COR-L47 (cell line): ENCODE results near the gene KRTAP10-4.
"Not testable (repeated sequence)": the region's sequence is repeated elsewhere in the genome, so short reads cannot be mapped to it uniquely, and the experiment has no call there.

Source experiments
- DNase-seq: peaks from one replicate; lab custom pipeline; 2025; lab: John Stamatoyannopoulos, UW

Gene KRTAP10-4

GRCh38 chr21:44599264-44600029 lies 25.9 kb downstream of the KRTAP10-4 start:
- DNase-seq: no peak

GRCh38 chr21:44600118-44600978 lies 26.8 kb downstream of the KRTAP10-4 start, which contains the start of gene KRTAP10-7:
Gene KRTAP10-7, plus strand, starts transcription at chr21:44600597. Its CDS starts 25 bp downstream, at chr21:44600622.
- DNase-seq: not testable (repeated sequence)

- DNase-seq: not testable (repeated sequence)
Observed at GRCh38 chr21:44601091-44601490, 27.6 kb downstream of the KRTAP10-4 start.

- DNase-seq: no peak
Observed at GRCh38 chr21:44601596-44602462, 28.3 kb downstream of the KRTAP10-4 start.

- DNase-seq: no peak
Observed at GRCh38 chr21:44602463-44602850, 28.9 kb downstream of the KRTAP10-4 start.

- DNase-seq: no peak
Observed at GRCh38 chr21:44603109-44603875, 29.8 kb downstream of the KRTAP10-4 start.

GRCh38 chr21:44603911-44604310 lies 30.4 kb downstream of the KRTAP10-4 start:
- no peak for DNase-seq

GRCh38 chr21:44606495-44606894 lies 33.0 kb downstream of the KRTAP10-4 start:
- DNase-seq: no peak

GRCh38 chr21:44609193-44609592 lies 35.7 kb downstream of the KRTAP10-4 start:
- no peak for DNase-seq

GRCh38 chr21:44610157-44610843 lies 36.8 kb downstream of the KRTAP10-4 start:
- not testable (repeated sequence) for DNase-seq

GRCh38 chr21:44611551-44611950 lies 38.0 kb downstream of the KRTAP10-4 start:
- no peak for DNase-seq

GRCh38 chr21:44612029-44612486 lies 38.5 kb downstream of the KRTAP10-4 start, which contains the start of gene KRTAP10-8:
Gene KRTAP10-8, plus strand, starts transcription at chr21:44612079. Its CDS starts 22 bp downstream, at chr21:44612101.
- no peak for DNase-seq

- DNase-seq: no peak
Observed at GRCh38 chr21:44612669-44613229, 39.2 kb downstream of the KRTAP10-4 start.

GRCh38 chr21:44613386-44614155 lies 40.0 kb downstream of the KRTAP10-4 start:
- DNase-seq: no peak

- DNase-seq: no peak
Observed at GRCh38 chr21:44614161-44614631, 40.7 kb downstream of the KRTAP10-4 start.

- DNase-seq: no peak
Observed at GRCh38 chr21:44614961-44615391, 41.4 kb downstream of the KRTAP10-4 start.

- DNase-seq: no peak
Observed at GRCh38 chr21:44615466-44615865, 41.9 kb downstream of the KRTAP10-4 start.

- no peak for DNase-seq
Observed at GRCh38 chr21:44615911-44616590, 42.5 kb downstream of the KRTAP10-4 start.

GRCh38 chr21:44616591-44616926 lies 43.0 kb downstream of the KRTAP10-4 start:
- no peak for DNase-seq
